ENCODE measurements around the gene NLK. TPM values are rescaled to one million over a fixed set of nuclear protein-coding genes. Genes with fewer than 3 reads are reported as not detected.

NLK gene
- total RNA-seq, 1 experiment from 2014 or later: 12.8 TPM

GRCh38 chr17:28221751-28222414 is 179.4 kb downstream of the NLK start:
- Histone ChIP-seq H3K9ac (ENCODE audit: low read length) (no peak overlapping the region), H3K4me2 (ENCODE audit: low read length) (no peak overlapping the region), H3K36me3 (ENCODE audit: control insufficient read depth in 1 of 2, insufficient read depth in 2 of 2, low read length in 2 of 2) (no peaks in the 10 kb centered on the region), H2AFZ (ENCODE audit: low read depth, low read length, poor library complexity, severe bottlenecking) (no peak overlapping the region), H3K4me3 (replicated peaks in 1 of 2; ENCODE audit: low read depth in 1 of 2, low read length in 2 of 2) (no peak overlapping the region), H3K27ac (ENCODE audit: low read depth, low read length) (no peak overlapping the region), H3K79me2 (ENCODE audit: insufficient read depth, low read length) (no peaks in the 10 kb centered on the region), H3K9me3 (ENCODE audit: control insufficient read depth in 1 of 2, insufficient read depth in 1 of 2, low read depth in 1 of 2, low read length in 2 of 2) (no peaks in the 10 kb centered on the region), H3K27me3 (ENCODE audit: insufficient read depth, low read length) (no peaks in the 10 kb centered on the region), H4K20me1 (ENCODE audit: insufficient read depth) (no peaks in the 10 kb centered on the region), H3K9me2 (ENCODE audit: insufficient read depth) (no peaks in the 10 kb centered on the region), H3K4me1 (ENCODE audit: control insufficient read depth in 1 of 2, insufficient read depth in 2 of 2, low read length in 2 of 2) (peaks cover 9 to 38% of the 10 kb centered on the region in 2 experiments)
- ChIA-PET RAD21 (ENCODE audit: low non-redundant PET in 1 of 2, low total read pairs in 2 of 2, uncharacterized antibody in 2 of 2, unreplicated experiment in 2 of 2) (no interaction called here), POLR2A (no interaction called here), CTCF (interaction anchor here (3.2 kb wide), 1 partner anchor 30 kb away, joined by 9 read pairs; no protein-coding TSS in a partner anchor)
- no peak for TF ChIP-seq ZFX (IDR thresholded peaks at IDR 0.05)
- TF ChIP-seq SRF (IDR thresholded peaks at IDR 0.05; ENCODE audit: low read depth): no peak
- TF ChIP-seq MAX (IDR thresholded peaks at IDR 0.05): no peak
- no peak for TF ChIP-seq TCF7L2 (IDR thresholded peaks at IDR 0.05; ENCODE audit: borderline replicate concordance, extremely low read depth, insufficient read depth, insufficient read length)
- TF ChIP-seq CTCF (IDR thresholded peaks at IDR 0.05 in 2 of 3, conservative IDR thresholded peaks at IDR 0.05 in 1 of 3; ENCODE audit: borderline replicate concordance in 1 of 3, insufficient read depth in 1 of 3, low read depth in 2 of 3, low read length in 2 of 3): no peak
- TF ChIP-seq SP1 (IDR thresholded peaks at IDR 0.05; ENCODE audit: low read depth): no peak
- no peak for TF ChIP-seq EZH2 (IDR thresholded peaks at IDR 0.05)
- no peak for TF ChIP-seq CBX3 (IDR thresholded peaks at IDR 0.05; ENCODE audit: low read depth)
- no peak for TF ChIP-seq JUND (IDR thresholded peaks at IDR 0.05)
- TF ChIP-seq ATF3 (IDR thresholded peaks at IDR 0.05): no peak
- no peak for TF ChIP-seq YY1 (IDR thresholded peaks at IDR 0.05; ENCODE audit: extremely low read depth, insufficient replicate concordance, low read depth, low read length)
- TF ChIP-seq EZH2phosphoT487 (IDR thresholded peaks at IDR 0.05; ENCODE audit: borderline replicate concordance): no peak
- TF ChIP-seq EGR1 (IDR thresholded peaks at IDR 0.05; ENCODE audit: low read depth): no peak
- TF ChIP-seq RAD21 (IDR thresholded peaks at IDR 0.05; ENCODE audit: low read depth): no peak
- TF ChIP-seq FOSL1 (IDR thresholded peaks at IDR 0.05; ENCODE audit: low read depth): no peak
- TF ChIP-seq CEBPB (IDR thresholded peaks at IDR 0.05; ENCODE audit: low read depth): no peak
- intact Hi-C loops (cut with micrococcal nuclease): no loop called here
- no peak for ATAC-seq
- no peak for DNase-seq (ENCODE audit: low read depth, low spot score)
- BruUV-seq (replicated peaks): no TSS peak

All from HCT116 (cell line).